HG03442 (cell line): Measurements from ENCODE around the gene CALHM1.
A peak's percentile ranks its signal among the peaks of the same experiment; 100 is the strongest.

Experiments used
- ATAC-seq: cut with Tn5 transposase; IDR thresholded peaks from one replicate; pipeline ENCODE4 v1.9.1; 2021; ENCODE audit warnings: mild to moderate bottlenecking, moderate library complexity; ENCODE audit not compliant: unreplicated experiment

CALHM1 gene

GRCh38 chr10:103456074-103456660 is 2.5 kb downstream of the CALHM1 start:
- ATAC-seq, result no peak

GRCh38 chr10:103455235-103455634 is 3.5 kb downstream of the CALHM1 start:
- ATAC-seq, result no peak

GRCh38 chr10:103454026-103454425 is 4.7 kb downstream of the CALHM1 start:
- no peak for ATAC-seq

- ATAC-seq, result no peak
These were observed 6.0 kb downstream of the CALHM1 start for GRCh38 chr10:103452506-103453230.

- ATAC-seq, result peak; percentile 68
These were observed 6.7 kb downstream of the CALHM1 start, which contains the start of gene CALHM2 for GRCh38 chr10:103451831-103452505. CALHM2 (minus strand) TSS chr10:103452370; CDS start chr10:103449941, 2,429 bp downstream.

GRCh38 chr10:103451091-103451813 is 7.4 kb downstream of the CALHM1 start:
- ATAC-seq, result no peak

- ATAC-seq, result no peak
These were observed 8.5 kb downstream of the CALHM1 start for GRCh38 chr10:103450201-103450695.

GRCh38 chr10:103449208-103450144 is 9.2 kb downstream of the CALHM1 start:
- ATAC-seq, result no peak

- ATAC-seq, result no peak
These were observed 10.0 kb downstream of the CALHM1 start for GRCh38 chr10:103448746-103449145.

- ATAC-seq, result no peak
These were observed 11.5 kb downstream of the CALHM1 start for GRCh38 chr10:103447187-103447586.

- no peak for ATAC-seq
These were observed 12.7 kb downstream of the CALHM1 start for GRCh38 chr10:103445767-103446567.

- no peak for ATAC-seq
These were observed 13.3 kb downstream of the CALHM1 start for GRCh38 chr10:103445366-103445765.

GRCh38 chr10:103444478-103444877 is 14.2 kb downstream of the CALHM1 start:
- ATAC-seq, result no peak

- ATAC-seq, result no peak
These were observed 15.1 kb downstream of the CALHM1 start for GRCh38 chr10:103443475-103444185.

GRCh38 chr10:103442031-103442461 is 16.7 kb downstream of the CALHM1 start:
- no peak for ATAC-seq

GRCh38 chr10:103441611-103442010 is 17.1 kb downstream of the CALHM1 start:
- ATAC-seq, result no peak

GRCh38 chr10:103441206-103441605 is 17.5 kb downstream of the CALHM1 start:
- ATAC-seq, result no peak

- ATAC-seq, result no peak
These were observed 18.3 kb downstream of the CALHM1 start for GRCh38 chr10:103440416-103440815.

- no peak for ATAC-seq
These were observed 18.9 kb downstream of the CALHM1 start for GRCh38 chr10:103439776-103440175.
